IMR-90 (cell line): ENCODE measurements around the gene LGALS9. TPM values are rescaled to one million over a fixed set of nuclear protein-coding genes. Genes with fewer than 3 reads are reported as not detected.

Source experiments
- ATAC-seq: fragments of 200-7000 bp; cut with Tn5 transposase; 2 replicates; pipeline ENCODE4 v1.9.1; 2020; ENCODE audit warnings: low read depth, mild to moderate bottlenecking, moderate library complexity
- BruUV-seq: library from RNA; stranded (reverse); fragments of 400-500 nt; replicated peaks from 2 replicates; lab custom pipeline; 2021; lab: Mats Ljungman, UMichigan
- CTCF ChIA-PET: fragments of 300-600 bp; formaldehyde crosslinking; extraction: SDS; loops from one replicate; lab custom pipeline; 2021; ENCODE audit warnings: antibody characterized with exemption; lab: Yijun Ruan, JAX
- POLR2A ChIA-PET: fragments of 300-600 bp; sonication (Branson Sonifier 250); formaldehyde crosslinking; loops from one replicate; lab custom pipeline; 2022; ENCODE audit warnings: antibody characterized with exemption; ENCODE audit not compliant: unreplicated experiment; lab: Charles Lee
- DNase-seq: peaks from one replicate; pipeline ENCODE4 v3.0.0; 2013
- H2AFZ ChIP-seq: replicated peaks from 2 replicates; pipeline ENCODE3; 2013; ENCODE audit warnings: low read length, mild to moderate bottlenecking; ENCODE audit not compliant: poor library complexity
- H2AK5ac ChIP-seq: 2 replicates; pipeline ENCODE4 v1.6.1; 2013; ENCODE audit warnings: low read depth, low read length, inconsistent platforms
- H2AK9ac ChIP-seq: replicated peaks from 2 replicates; pipeline ENCODE3; 2013; ENCODE audit warnings: mild to moderate bottlenecking, low read depth, low read length, moderate library complexity; ENCODE audit not compliant: poor library complexity
- H2BK120ac ChIP-seq: 2 replicates; pipeline ENCODE4 v1.6.1; 2013; ENCODE audit warnings: low read depth, low read length, inconsistent platforms
- H2BK15ac ChIP-seq: 3 replicates; pipeline ENCODE4 v1.6.1; 2013; ENCODE audit warnings: low read depth, low read length, inconsistent platforms
- H2BK20ac ChIP-seq: 2 replicates; pipeline ENCODE4 v1.6.1; 2013; ENCODE audit warnings: low read depth, mild to moderate bottlenecking, inconsistent platforms, low read length, moderate library complexity
- H2BK5ac ChIP-seq: 2 replicates; pipeline ENCODE4 v1.6.1; 2013; ENCODE audit warnings: mild to moderate bottlenecking, low read depth, low read length, inconsistent platforms; ENCODE audit not compliant: poor library complexity, severe bottlenecking
- H3K14ac ChIP-seq: replicated peaks from 2 replicates; pipeline ENCODE4 v1.6.1; 2013; ENCODE audit warnings: low read depth, low read length, inconsistent platforms
- H3K18ac ChIP-seq: 2 replicates; pipeline ENCODE4 v1.6.1; 2013; ENCODE audit warnings: low read depth, low read length, control low read depth
- H3K23ac ChIP-seq: 2 replicates; pipeline ENCODE4 v1.6.1; 2013; ENCODE audit warnings: low read depth, low read length, inconsistent platforms
- H3K27ac ChIP-seq: 2 replicates; pipeline ENCODE4 v1.5.1; 2013; ENCODE audit warnings: mild to moderate bottlenecking, control low read depth, low read length; ENCODE audit not compliant: insufficient read depth
- H3K27me3 ChIP-seq: 2 replicates; pipeline ENCODE4 v1.6.1; 2013; ENCODE audit warnings: low read length; ENCODE audit not compliant: control insufficient read depth, insufficient read depth
- H3K36me3 ChIP-seq: 2 replicates; pipeline ENCODE4 v1.6.1; 2013; ENCODE audit warnings: low read length, mixed read lengths; ENCODE audit not compliant: control insufficient read depth, insufficient read depth
- H3K4ac ChIP-seq: 2 replicates; pipeline ENCODE4 v1.6.1; 2013; ENCODE audit warnings: low read depth, low read length, inconsistent platforms
- H3K4me1 ChIP-seq: 2 replicates; pipeline ENCODE4 v1.6.1; 2013; ENCODE audit warnings: low read length, mixed read lengths; ENCODE audit not compliant: control insufficient read depth, insufficient read depth
- H3K4me2 ChIP-seq: 2 replicates; pipeline ENCODE4 v1.6.1; 2013; ENCODE audit warnings: low read depth, mild to moderate bottlenecking, control low read depth, low read length, moderate library complexity
- H3K4me3 ChIP-seq: 2 replicates; pipeline ENCODE4 v1.5.1; 2013; ENCODE audit warnings: low read depth, mild to moderate bottlenecking, control low read depth, low read length, moderate library complexity; ENCODE audit not compliant: insufficient read depth
- H3K56ac ChIP-seq: 2 replicates; pipeline ENCODE4 v1.6.1; 2013; ENCODE audit warnings: low read length, inconsistent platforms; ENCODE audit not compliant: insufficient read depth; ENCODE audit errors: extremely low read depth
- H3K79me1 ChIP-seq, 2 experiments: 2 replicates each; pipeline ENCODE4 v1.6.1; 2013; ENCODE audit warnings: low read length in 2 of 2, inconsistent platforms in 1 of 2, low read depth in 1 of 2
- H3K9ac ChIP-seq: 2 replicates; pipeline ENCODE4 v1.6.1; 2013; ENCODE audit warnings: low read depth, low read length, control low read depth
- H3K9me1 ChIP-seq: 2 replicates; pipeline ENCODE4 v1.6.1; 2013; ENCODE audit warnings: low read length, inconsistent platforms; ENCODE audit not compliant: insufficient read depth
- H3K9me3 ChIP-seq: 2 replicates; pipeline ENCODE4 v1.6.1; 2013; ENCODE audit warnings: low read length; ENCODE audit not compliant: control insufficient read depth, insufficient read depth
- H4K20me1 ChIP-seq: 2 replicates; pipeline ENCODE4 v1.6.1; 2013; ENCODE audit warnings: low read length, inconsistent platforms; ENCODE audit not compliant: insufficient read depth
- H4K5ac ChIP-seq: 2 replicates; pipeline ENCODE4 v1.6.1; 2013; ENCODE audit warnings: mild to moderate bottlenecking, low read depth, low read length, control low read depth
- H4K8ac ChIP-seq, 2 experiments: 2 replicates each; pipeline ENCODE4 v1.6.1; 2013; ENCODE audit warnings: low read depth in 2 of 2, low read length in 2 of 2, control low read depth in 1 of 2, inconsistent platforms in 1 of 2
- H4K91ac ChIP-seq: 2 replicates; pipeline ENCODE4 v1.6.1; 2013; ENCODE audit warnings: low read depth, low read length, inconsistent platforms; ENCODE audit not compliant: insufficient read depth
- CEBPB ChIP-seq: IDR thresholded peaks from 2 replicates; pipeline ENCODE4 v1.6.1; 2012; ENCODE audit warnings: low read depth, low read length, improper control_type of control experiment
- FOS ChIP-seq: fragments of 150-350 bp; IDR thresholded peaks from 2 replicates; pipeline ENCODE4 v1.6.1; 2016; ENCODE audit warnings: low read depth, low read length
- MXI1 ChIP-seq: IDR thresholded peaks from 2 replicates; pipeline ENCODE4 v1.6.1; 2012; ENCODE audit warnings: low read depth, mild to moderate bottlenecking, low read length, moderate library complexity, borderline replicate concordance
- RCOR1 ChIP-seq: IDR thresholded peaks from 2 replicates; pipeline ENCODE4 v1.6.1; 2012; ENCODE audit warnings: mild to moderate bottlenecking, low read length, improper control_type of control experiment; ENCODE audit not compliant: insufficient replicate concordance
- RFX5 ChIP-seq: IDR thresholded peaks from 2 replicates; pipeline ENCODE4 v1.8.0; 2012; ENCODE audit warnings: low read depth, mild to moderate bottlenecking, low read length, moderate library complexity
- SMC3 ChIP-seq: fragments of 150-350 bp; IDR thresholded peaks from 2 replicates; pipeline ENCODE4 v1.6.1; 2016; ENCODE audit warnings: low read depth, mild to moderate bottlenecking, antibody characterized with exemption, low read length, moderate library complexity
- WGBS, 2 experiments: methylation state at CpG; one replicate each; pipeline versions ENCODE4 v1.1.5 to v1.1.7; 2013; ENCODE audit warnings: missing lambda C conversion rate in 2 of 2; ENCODE audit not compliant: insufficient read length in 1 of 2; ENCODE audit errors: extremely low coverage in 2 of 2; 5-methylcytosine and 5-hydroxymethylcytosine counted together
- dilution Hi-C: fragments of 300-500 bp; cut with HindIII; formaldehyde crosslinking; loops from one replicate; pipeline ENCODE4 v1.14.3; 2018; ENCODE audit warnings: low sequenced_read_pairs; ENCODE audit not compliant: unreplicated experiment
- in situ Hi-C: fragments of 300-500 bp; cut with MboI; formaldehyde crosslinking; loops from 3 replicates; pipeline ENCODE4 v1.14.3; 2019; ENCODE audit warnings: low sequenced_read_pairs, inconsistent platforms, mixed read lengths
- intact Hi-C: fragments of 100-400 bp; cut with micrococcal nuclease; formaldehyde crosslinking; loops from 2 replicates; pipeline ENCODE4 v1.10.0; 2022
- polyA plus RNA-seq, 3 experiments: library from polyadenylated mRNA; depleted of rRNA; stranded (reverse); fragments of >200 nt; gene quantifications; 2 replicates each; pipeline ENCODE4 v1.2.3, GENCODE V29; 2012; ENCODE audit warnings: low replicate concordance in 1 of 3
- total RNA-seq: library from RNA; depleted of rRNA; stranded (reverse); fragments of >200 nt; gene quantifications from 2 replicates; pipeline ENCODE4 v1.2.3, GENCODE V29; 2012
- TF ChIP-seq, protein P1 (sequence below): fragments of 150-350 bp; IDR thresholded peaks from 2 replicates; pipeline ENCODE4 v1.6.1; 2016; ENCODE audit warnings: low read depth, mild to moderate bottlenecking, low read length, moderate library complexity, borderline replicate concordance

Gene LGALS9
- total and polyA plus RNA-seq, 2 of the 4 experiments (the other 2 are of a cell fraction), result 0.54 to 2.5 TPM

GRCh38 chr17:27621942-27622559 is 8.9 kb upstream of the LGALS9 start:
- Histone ChIP-seq H4K8ac (no peak overlapping the region), H2AK5ac (no peak overlapping the region), H3K14ac (no peak overlapping the region), H3K9me1 (peaks cover 4% of the 10 kb centered on the region; the same call in 1 of the 2 replicates), H3K79me1 (no peaks in the 10 kb centered on the region), H2BK15ac (no peak overlapping the region), H2AFZ (no peak overlapping the region), H3K27me3 (no peaks in the 10 kb centered on the region), H4K20me1 (no peaks in the 10 kb centered on the region), H3K23ac (no peak overlapping the region), H3K27ac (no peak overlapping the region), H3K4ac (no peak overlapping the region), H2AK9ac (no peak overlapping the region), H4K91ac (no peak overlapping the region), H4K5ac (no peak overlapping the region), H3K4me2 (no peak overlapping the region), H2BK5ac (no peak overlapping the region), H2BK20ac (no peak overlapping the region), H3K36me3 (peaks cover 89% of the 10 kb centered on the region), H3K56ac (no peak overlapping the region), H2BK120ac (no peak overlapping the region), H3K9me3 (no peaks in the 10 kb centered on the region), H3K4me3 (no peak overlapping the region), H3K9ac (no peak overlapping the region), H3K4me1 (no peaks in the 10 kb centered on the region), H3K18ac (no peak overlapping the region)
- in situ Hi-C loops, result no loop called here
- no peak for TF ChIP-seq RFX5
- no peak for TF ChIP-seq SMC3
- TF ChIP-seq CEBPB, result no peak
- no peak for TF ChIP-seq RCOR1
- no peak for TF ChIP-seq FOS
- no peak for TF ChIP-seq MXI1
- TF ChIP-seq, protein P1, sequence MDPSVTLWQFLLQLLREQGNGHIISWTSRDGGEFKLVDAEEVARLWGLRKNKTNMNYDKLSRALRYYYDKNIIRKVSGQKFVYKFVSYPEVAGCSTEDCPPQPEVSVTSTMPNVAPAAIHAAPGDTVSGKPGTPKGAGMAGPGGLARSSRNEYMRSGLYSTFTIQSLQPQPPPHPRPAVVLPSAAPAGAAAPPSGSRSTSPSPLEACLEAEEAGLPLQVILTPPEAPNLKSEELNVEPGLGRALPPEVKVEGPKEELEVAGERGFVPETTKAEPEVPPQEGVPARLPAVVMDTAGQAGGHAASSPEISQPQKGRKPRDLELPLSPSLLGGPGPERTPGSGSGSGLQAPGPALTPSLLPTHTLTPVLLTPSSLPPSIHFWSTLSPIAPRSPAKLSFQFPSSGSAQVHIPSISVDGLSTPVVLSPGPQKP, result no peak
- no peak for DNase-seq
- WGBS, 2 experiments, result 100% methylated on average over 1 of the region's 10 CpGs; no CpG with 5 or more reads in 1 of the 2 experiments
- dilution Hi-C loops, result no loop called here
- ChIA-PET POLR2A (no interaction called here), CTCF (no interaction called here)
- no peak for ATAC-seq
- intact Hi-C loops, result no loop called here
- no TSS peak for BruUV-seq
